ENCODE data around the gene COL6A5.
"Not testable (repeated sequence)": the region's sequence is repeated elsewhere in the genome, so short reads cannot be mapped to it uniquely, and the experiment has no call there.

Gene COL6A5

DNA sequence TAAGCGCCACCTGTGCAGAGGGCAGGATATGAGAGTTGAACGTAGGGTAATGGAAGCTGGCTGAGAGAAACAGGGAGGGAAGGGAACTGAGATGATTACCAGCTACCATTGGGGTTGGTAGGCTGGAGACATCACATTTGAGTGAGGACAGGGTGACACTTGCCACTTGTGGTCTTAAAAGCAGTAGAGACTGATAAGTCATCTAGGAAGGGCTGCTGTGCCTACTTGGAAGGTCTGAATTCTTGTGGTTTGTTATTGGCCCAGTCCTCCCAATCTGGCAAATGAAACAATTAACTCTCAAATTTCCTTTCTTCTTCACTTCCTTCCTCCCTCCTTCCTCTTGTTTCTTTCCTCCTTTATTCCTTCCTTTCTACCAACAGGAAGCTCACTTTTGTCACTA is 46.8 kb downstream of the COL6A5 start:
- Histone ChIP-seq H3K36me3 (ENCODE audit: control insufficient read depth, insufficient read depth, low read length) (no peaks in the 10 kb centered on the region), H3K9ac (ENCODE audit: low read length) (no peak overlapping the region), H3K4me3 (ENCODE audit: low read length) (no peak overlapping the region), H3K4me1 (ENCODE audit: control insufficient read depth, insufficient read depth, low read length) (no peaks in the 10 kb centered on the region), H3K27me3 (ENCODE audit: control insufficient read depth, insufficient read depth, low read length) (no peaks in the 10 kb centered on the region), H3K27ac (ENCODE audit: low read depth, low read length) (no peak overlapping the region)

DNA sequence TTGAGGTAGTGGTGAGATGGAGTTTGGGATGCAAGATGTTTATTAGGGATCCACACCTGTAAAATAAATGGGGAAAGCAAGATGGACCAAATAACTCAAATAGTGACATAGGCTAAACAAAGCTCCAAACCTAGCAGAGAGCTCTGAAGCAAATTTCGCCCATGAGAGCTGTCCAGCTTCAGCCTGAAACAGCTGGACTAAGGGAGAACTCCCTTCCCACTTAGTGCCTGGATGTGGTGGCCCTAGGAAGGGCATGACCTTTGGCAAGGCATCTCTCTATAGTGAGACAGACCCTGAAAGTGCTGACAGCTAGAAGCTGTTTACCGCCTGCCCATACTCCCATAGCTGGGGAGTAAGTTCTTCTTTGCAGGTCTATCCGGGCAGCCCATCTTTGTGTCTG is 48.1 kb downstream of the COL6A5 start:
- Histone ChIP-seq H3K9ac (ENCODE audit: low read length) (no peak overlapping the region), H3K27ac (ENCODE audit: low read depth, low read length) (no peak overlapping the region), H3K4me3 (ENCODE audit: low read length) (no peak overlapping the region), H3K4me1 (ENCODE audit: control insufficient read depth, insufficient read depth, low read length) (no peaks in the 10 kb centered on the region), H3K36me3 (ENCODE audit: control insufficient read depth, insufficient read depth, low read length) (no peaks in the 10 kb centered on the region), H3K27me3 (ENCODE audit: control insufficient read depth, insufficient read depth, low read length) (no peaks in the 10 kb centered on the region)

DNA sequence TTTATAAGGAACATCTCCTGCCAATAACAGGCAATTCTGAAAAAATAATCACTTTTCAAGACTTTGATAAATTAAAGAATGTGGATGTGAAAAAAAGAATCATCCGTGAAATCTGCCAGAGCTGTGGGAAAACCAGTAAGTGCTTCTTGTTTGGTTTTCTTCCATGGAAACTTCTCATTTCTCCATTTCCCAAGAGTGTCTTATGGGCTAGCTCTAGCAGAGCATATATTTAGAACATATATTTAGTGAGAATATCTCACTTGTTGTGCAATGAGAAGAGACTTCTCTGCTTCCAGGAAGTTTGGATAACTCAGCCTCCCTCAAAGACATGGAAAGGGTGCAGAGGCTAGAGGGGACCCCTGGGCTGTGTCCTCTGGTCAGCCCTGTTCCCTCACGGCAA is 49.9 kb downstream of the COL6A5 start:
- Histone ChIP-seq H3K27me3 (ENCODE audit: control insufficient read depth, insufficient read depth, low read length) (no peaks in the 10 kb centered on the region), H3K4me3 (ENCODE audit: low read length) (no peak overlapping the region), H3K4me1 (ENCODE audit: control insufficient read depth, insufficient read depth, low read length) (no peaks in the 10 kb centered on the region), H3K9ac (ENCODE audit: low read length) (no peak overlapping the region), H3K27ac (ENCODE audit: low read depth, low read length) (no peak overlapping the region), H3K36me3 (ENCODE audit: control insufficient read depth, insufficient read depth, low read length) (no peaks in the 10 kb centered on the region)

DNA sequence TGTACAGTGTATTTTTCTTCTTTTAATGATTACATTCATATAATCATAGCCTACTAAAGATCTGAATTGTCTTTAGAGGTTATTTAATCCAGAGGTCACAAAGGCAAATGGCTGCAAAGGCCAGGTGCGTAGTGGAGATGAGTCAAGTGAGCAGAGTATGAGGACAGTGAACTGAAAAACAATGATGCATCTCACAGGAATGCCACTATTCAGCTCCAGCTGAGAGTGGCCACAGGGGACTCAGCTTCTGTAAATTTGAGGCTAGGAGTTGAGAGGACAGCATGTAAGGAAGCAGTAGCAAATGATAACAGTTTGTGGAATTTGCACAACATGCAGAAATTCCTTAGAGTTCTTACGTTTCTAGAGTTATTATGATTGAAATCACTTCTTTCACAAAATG is 50.4 kb downstream of the COL6A5 start:
- H3K36me3 ChIP-seq (ENCODE audit: control insufficient read depth, insufficient read depth, low read length): no peaks in the 10 kb centered on the region
- no peaks in the 10 kb centered on the region for H3K27me3 ChIP-seq (ENCODE audit: control insufficient read depth, insufficient read depth, low read length)

DNA sequence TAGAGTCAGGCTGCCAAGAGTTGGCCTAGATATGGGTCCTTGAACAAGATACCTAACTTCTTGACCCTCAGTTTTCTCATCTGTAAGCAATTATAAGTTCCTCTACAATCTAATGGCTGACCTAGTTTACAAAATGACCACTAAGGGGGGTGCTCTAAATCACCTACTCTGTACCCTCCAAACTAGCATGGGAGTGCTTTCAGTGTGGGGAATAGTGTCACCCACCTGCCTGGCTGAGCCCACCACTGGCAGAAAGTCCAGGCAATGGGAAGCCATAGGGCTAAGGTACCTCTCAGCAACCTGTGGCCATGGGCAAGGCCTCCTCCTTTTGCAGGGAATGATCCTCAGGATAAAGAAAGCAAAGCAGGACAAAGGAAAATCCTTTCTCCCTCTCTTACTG is 58.9 kb downstream of the COL6A5 start:
- H3K27me3 ChIP-seq (ENCODE audit: control insufficient read depth, insufficient read depth, low read length): no peaks in the 10 kb centered on the region

More for the DNA sequence above, 50.4 kb downstream of the COL6A5 start:
- Histone ChIP-seq H3K4me3 (ENCODE audit: low read length) (no peak overlapping the region), H3K27ac (ENCODE audit: low read depth, low read length) (no peak overlapping the region), H3K4me1 (ENCODE audit: control insufficient read depth, insufficient read depth, low read length) (no peaks in the 10 kb centered on the region), H3K9ac (ENCODE audit: low read length) (no peak overlapping the region)

DNA sequence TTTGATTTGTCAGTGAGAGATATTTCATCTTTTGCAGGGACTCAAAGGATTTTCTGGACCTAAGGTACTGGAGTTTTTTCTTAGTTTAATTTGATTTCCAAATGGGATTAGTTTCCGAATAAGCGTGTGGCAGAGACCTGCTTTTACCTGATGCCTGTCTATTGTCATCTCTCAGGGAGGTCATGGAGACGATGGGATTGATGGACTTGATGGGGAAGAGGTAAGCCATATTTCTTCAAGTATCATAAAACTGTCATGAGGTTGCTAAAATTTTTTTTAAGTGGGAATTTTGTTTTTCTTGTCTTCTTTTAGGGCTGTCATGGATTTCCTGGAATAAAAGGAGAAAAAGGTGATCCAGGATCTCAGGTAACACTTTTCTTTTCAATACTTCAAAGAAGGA is 60.5 kb downstream of the COL6A5 start:
- Histone ChIP-seq H3K4me3 (ENCODE audit: low read length) (no peak overlapping the region), H3K4me1 (ENCODE audit: control insufficient read depth, insufficient read depth, low read length) (no peaks in the 10 kb centered on the region), H3K9ac (ENCODE audit: low read length) (no peak overlapping the region), H3K36me3 (ENCODE audit: control insufficient read depth, insufficient read depth, low read length) (no peaks in the 10 kb centered on the region), H3K27ac (ENCODE audit: low read depth, low read length) (no peak overlapping the region), H3K27me3 (ENCODE audit: control insufficient read depth, insufficient read depth, low read length) (no peaks in the 10 kb centered on the region)

More for the DNA sequence above, 58.9 kb downstream of the COL6A5 start:
- H3K27ac ChIP-seq (ENCODE audit: low read depth, low read length): no peak overlapping the region
- no peaks in the 10 kb centered on the region for H3K36me3 ChIP-seq (ENCODE audit: control insufficient read depth, insufficient read depth, low read length)
- no peaks in the 10 kb centered on the region for H3K4me1 ChIP-seq (ENCODE audit: control insufficient read depth, insufficient read depth, low read length)
- no peak overlapping the region for H3K9ac ChIP-seq (ENCODE audit: low read length)
- H3K4me3 ChIP-seq (ENCODE audit: low read length): no peak overlapping the region

DNA sequence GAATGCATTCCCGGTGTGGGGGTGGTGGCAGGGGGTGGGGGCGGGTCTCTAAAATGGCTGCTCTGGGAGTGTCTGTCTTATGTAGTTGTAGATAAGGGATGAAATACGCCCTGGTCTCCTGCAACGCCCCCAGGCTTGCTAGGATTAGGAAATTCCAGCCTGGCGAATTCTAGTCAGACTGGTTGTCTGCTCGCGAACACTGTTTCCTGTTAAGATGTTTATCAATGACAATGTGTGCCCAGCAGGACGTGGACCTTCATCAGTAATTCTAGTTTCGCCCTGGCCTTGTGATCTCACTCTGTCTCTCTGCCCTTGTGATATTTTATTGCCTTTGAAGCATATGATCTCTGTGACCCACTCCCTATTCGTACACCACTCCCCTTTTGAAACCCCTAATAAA is 62.8 kb downstream of the COL6A5 start:
- H3K4me1 ChIP-seq (ENCODE audit: control insufficient read depth, insufficient read depth, low read length); H3K36me3 ChIP-seq (ENCODE audit: control insufficient read depth, insufficient read depth, low read length); H3K27ac ChIP-seq (ENCODE audit: low read depth, low read length); H3K4me3 ChIP-seq (ENCODE audit: low read length); H3K27me3 ChIP-seq (ENCODE audit: control insufficient read depth, insufficient read depth, low read length); H3K9ac ChIP-seq (ENCODE audit: low read length): not testable (repeated sequence)

DNA sequence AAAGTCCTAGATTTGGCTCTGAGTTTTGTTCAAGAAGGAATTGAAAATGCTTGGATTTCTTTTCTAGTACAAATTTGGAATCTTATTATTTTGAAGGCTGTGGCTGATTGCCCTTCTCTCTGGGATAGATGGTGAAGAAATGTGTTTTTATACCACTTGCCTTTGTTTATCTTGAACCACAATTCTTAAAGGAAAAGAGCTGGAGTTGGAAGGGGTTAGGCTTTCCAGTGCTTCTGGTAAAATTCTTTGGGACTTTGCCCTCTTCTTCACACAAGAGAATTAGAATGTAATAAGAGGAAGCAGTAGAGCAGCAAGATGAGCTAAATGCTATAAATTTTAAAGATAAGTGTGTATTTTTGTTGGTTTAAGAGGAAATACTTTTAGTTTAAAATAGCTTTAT is 65.8 kb downstream of the COL6A5 start:
- Histone ChIP-seq H3K9ac (ENCODE audit: low read length) (no peak overlapping the region), H3K27me3 (ENCODE audit: control insufficient read depth, insufficient read depth, low read length) (no peaks in the 10 kb centered on the region), H3K4me1 (ENCODE audit: control insufficient read depth, insufficient read depth, low read length) (no peaks in the 10 kb centered on the region), H3K36me3 (ENCODE audit: control insufficient read depth, insufficient read depth, low read length) (no peaks in the 10 kb centered on the region), H3K27ac (ENCODE audit: low read depth, low read length) (no peak overlapping the region), H3K4me3 (ENCODE audit: low read length) (no peak overlapping the region)

DNA sequence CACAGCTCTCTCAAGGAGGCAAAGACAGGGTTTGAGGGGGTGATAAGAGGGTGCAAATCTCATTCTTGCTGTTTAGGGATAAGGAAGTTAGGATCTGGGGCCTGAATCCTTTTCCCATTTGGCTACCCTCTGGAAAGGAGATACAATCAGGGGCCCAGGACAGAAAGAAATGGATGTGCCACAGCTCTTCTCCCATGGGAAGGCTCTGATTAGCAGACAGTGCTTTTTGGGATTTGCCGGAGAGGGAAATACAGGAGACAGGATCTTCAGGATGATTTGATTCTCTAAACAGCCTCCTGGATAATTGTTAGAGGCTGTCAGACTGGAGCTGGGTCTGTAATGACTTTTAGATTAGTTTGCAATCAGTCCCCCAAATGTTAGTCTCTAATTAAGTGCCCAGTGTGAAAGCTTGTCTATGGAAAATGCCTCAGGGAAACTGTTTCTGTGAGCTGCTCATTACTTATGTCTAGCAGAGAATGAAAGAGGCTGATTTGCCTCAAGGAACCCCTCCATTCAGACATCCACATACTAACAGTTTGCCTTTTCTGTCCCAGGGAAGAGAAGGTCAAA is 67.6 kb downstream of the COL6A5 start:
- no peak overlapping the region for H3K4me3 ChIP-seq (ENCODE audit: low read length)
- H3K36me3 ChIP-seq (ENCODE audit: control insufficient read depth, insufficient read depth, low read length): no peaks in the 10 kb centered on the region
- H3K27me3 ChIP-seq (ENCODE audit: control insufficient read depth, insufficient read depth, low read length): no peaks in the 10 kb centered on the region
- H3K4me1 ChIP-seq (ENCODE audit: control insufficient read depth, insufficient read depth, low read length): no peaks in the 10 kb centered on the region
- no peak overlapping the region for H3K9ac ChIP-seq (ENCODE audit: low read length)
- H3K27ac ChIP-seq (ENCODE audit: low read depth, low read length): no peak overlapping the region

DNA sequence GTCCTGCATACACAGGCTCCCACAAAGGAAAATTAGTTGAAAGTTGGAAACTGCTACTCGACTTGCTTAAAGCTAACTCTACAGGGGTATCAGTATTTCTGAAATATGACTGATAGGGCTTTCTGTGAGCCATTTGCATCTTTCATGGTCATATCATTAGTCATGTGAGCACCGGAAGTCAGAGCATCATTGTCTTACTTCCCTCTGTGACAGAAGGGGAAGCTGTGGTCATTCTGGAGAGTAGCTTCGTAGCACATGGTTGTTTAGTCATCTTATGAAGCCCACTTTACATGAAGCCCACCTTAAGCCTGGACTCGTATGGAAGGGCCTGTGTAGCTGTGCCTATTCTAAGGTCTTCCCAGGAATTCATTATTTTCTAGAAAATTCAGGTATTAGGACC is 69.0 kb downstream of the COL6A5 start:
- Histone ChIP-seq H3K36me3 (ENCODE audit: control insufficient read depth, insufficient read depth, low read length) (no peaks in the 10 kb centered on the region), H3K4me3 (ENCODE audit: low read length) (no peak overlapping the region), H3K27ac (ENCODE audit: low read depth, low read length) (no peak overlapping the region), H3K27me3 (ENCODE audit: control insufficient read depth, insufficient read depth, low read length) (no peaks in the 10 kb centered on the region), H3K9ac (ENCODE audit: low read length) (no peak overlapping the region), H3K4me1 (ENCODE audit: control insufficient read depth, insufficient read depth, low read length) (no peaks in the 10 kb centered on the region)

DNA sequence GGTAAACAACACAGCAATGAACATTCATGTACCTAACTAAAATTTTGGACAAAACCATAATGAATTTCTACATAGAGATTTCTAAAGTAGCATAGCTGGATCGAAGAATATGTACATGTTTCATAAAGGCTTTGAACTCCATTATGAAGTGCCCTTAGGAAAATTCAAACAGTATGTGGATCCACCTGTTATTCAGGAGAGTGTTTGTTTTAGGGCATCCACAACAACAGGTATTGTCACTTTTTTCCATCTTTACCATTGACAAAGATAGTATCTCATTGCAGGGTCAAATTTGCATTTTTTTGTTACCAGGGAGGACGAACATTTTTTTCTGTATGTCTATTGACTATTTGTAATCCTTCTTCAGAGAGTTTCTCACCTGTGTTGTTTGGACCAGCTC is 75.0 kb downstream of the COL6A5 start:
- no peak overlapping the region for H3K4me3 ChIP-seq (ENCODE audit: low read length)
- H3K4me1 ChIP-seq (ENCODE audit: control insufficient read depth, insufficient read depth, low read length): no peaks in the 10 kb centered on the region
- H3K27ac ChIP-seq (ENCODE audit: low read depth, low read length): no peak overlapping the region
- no peaks in the 10 kb centered on the region for H3K27me3 ChIP-seq (ENCODE audit: control insufficient read depth, insufficient read depth, low read length)
- H3K9ac ChIP-seq (ENCODE audit: low read length): no peak overlapping the region
- H3K36me3 ChIP-seq (ENCODE audit: control insufficient read depth, insufficient read depth, low read length): no peaks in the 10 kb centered on the region

DNA sequence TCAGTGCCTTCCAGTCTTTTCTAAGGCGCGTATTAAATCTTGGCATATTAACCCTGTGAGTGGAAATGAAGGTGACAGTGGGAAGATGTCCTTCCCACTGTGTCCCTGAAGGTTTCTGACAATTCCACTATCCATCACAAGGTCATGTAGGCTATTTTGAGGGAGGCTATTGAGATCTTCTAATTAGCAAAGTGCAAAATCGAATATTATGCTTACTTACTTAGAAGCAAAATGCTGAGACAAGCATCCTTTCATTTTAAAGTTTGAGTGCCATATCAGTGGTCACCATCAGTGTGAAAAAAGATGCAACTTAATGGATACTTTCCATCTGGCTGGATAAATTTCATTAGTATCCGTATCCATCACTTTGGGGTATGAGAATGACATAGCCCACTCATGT is 77.6 kb downstream of the COL6A5 start:
- no peaks in the 10 kb centered on the region for H3K36me3 ChIP-seq (ENCODE audit: control insufficient read depth, insufficient read depth, low read length)
- no peak overlapping the region for H3K9ac ChIP-seq (ENCODE audit: low read length)
- H3K27me3 ChIP-seq (ENCODE audit: control insufficient read depth, insufficient read depth, low read length): no peaks in the 10 kb centered on the region

DNA sequence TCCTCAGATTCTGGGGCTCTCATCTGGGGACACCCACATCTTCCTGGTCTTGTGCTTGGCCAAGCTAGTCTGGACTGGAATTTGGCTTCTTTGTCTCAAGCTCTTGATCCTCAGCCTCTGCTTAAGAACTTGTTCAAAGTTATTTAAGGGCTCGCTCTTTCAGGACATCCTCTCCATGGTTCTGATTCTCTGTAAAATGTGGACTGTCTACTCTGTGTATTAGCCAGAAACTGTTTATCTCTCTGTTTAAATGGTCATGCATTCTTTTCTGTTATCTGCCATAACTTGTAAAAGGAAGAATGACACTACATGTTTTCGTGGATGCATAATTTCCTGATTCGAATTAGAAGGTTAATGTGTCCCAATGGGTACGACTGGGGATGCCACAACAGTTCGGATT is 79.4 kb downstream of the COL6A5 start:
- no peak overlapping the region for H3K27ac ChIP-seq (ENCODE audit: low read depth, low read length)
- no peak overlapping the region for H3K9ac ChIP-seq (ENCODE audit: low read length)
- H3K27me3 ChIP-seq (ENCODE audit: control insufficient read depth, insufficient read depth, low read length): no peaks in the 10 kb centered on the region
- H3K4me3 ChIP-seq (ENCODE audit: low read length): no peak overlapping the region
- H3K36me3 ChIP-seq (ENCODE audit: control insufficient read depth, insufficient read depth, low read length): no peaks in the 10 kb centered on the region
- no peaks in the 10 kb centered on the region for H3K4me1 ChIP-seq (ENCODE audit: control insufficient read depth, insufficient read depth, low read length)

More for the DNA sequence above, 77.6 kb downstream of the COL6A5 start:
- Histone ChIP-seq H3K4me1 (ENCODE audit: control insufficient read depth, insufficient read depth, low read length) (no peaks in the 10 kb centered on the region), H3K27ac (ENCODE audit: low read depth, low read length) (no peak overlapping the region), H3K4me3 (ENCODE audit: low read length) (no peak overlapping the region)
